A673 (cell line): ENCODE data around the gene CCM2. TPM values are rescaled to one million over a fixed set of nuclear protein-coding genes. Genes with fewer than 3 reads are reported as not detected.

Experiments used
- BruUV-seq: library from RNA; stranded (reverse); fragments of 400-500 nt; replicated peaks from 2 replicates; lab custom pipeline; 2021; lab: Mats Ljungman, UMichigan
- CTCF ChIA-PET: fragments of 300-600 bp; sonication (Branson Sonifier 250); formaldehyde crosslinking; loops from one replicate; lab custom pipeline; 2022; ENCODE audit warnings: antibody characterized with exemption; lab: Charles Lee
- POLR2A ChIA-PET: fragments of 300-600 bp; sonication (Branson Sonifier 250); formaldehyde crosslinking; loops from one replicate; lab custom pipeline; 2022; ENCODE audit warnings: antibody characterized with exemption; ENCODE audit not compliant: low non-redundant PET; lab: Charles Lee
- DNase-seq: peaks from one replicate; pipeline ENCODE4 v3.0.0-alpha.2; 2015; ENCODE audit warnings: low spot score
- H3K27ac ChIP-seq: fragments of 200-600 bp; sonication (generic); 2 replicates; pipeline ENCODE4 v1.5.1; 2016; ENCODE audit warnings: mixed run types, low read depth, mild to moderate bottlenecking, mixed read lengths, antibody characterized with exemption, low read length; ENCODE audit not compliant: poor library complexity, severe bottlenecking
- H3K27me3 ChIP-seq: fragments of 200-600 bp; sonication (generic); replicated peaks from 2 replicates; pipeline ENCODE4 v1.6.1; 2017; ENCODE audit warnings: mixed run types, low read depth, mild to moderate bottlenecking, mixed read lengths, antibody characterized with exemption, low read length; ENCODE audit not compliant: insufficient read depth, poor library complexity
- H3K36me3 ChIP-seq: fragments of 200-600 bp; sonication (generic); 2 replicates; pipeline ENCODE4 v1.6.1; 2016; ENCODE audit warnings: mixed run types, mild to moderate bottlenecking, mixed read lengths, antibody characterized with exemption, low read length; ENCODE audit not compliant: insufficient read depth, poor library complexity, severe bottlenecking
- H3K4me1 ChIP-seq: fragments of 200-600 bp; sonication (generic); 2 replicates; pipeline ENCODE4 v1.6.1; 2017; ENCODE audit warnings: mixed run types, mild to moderate bottlenecking, mixed read lengths, antibody characterized with exemption, low read length; ENCODE audit not compliant: insufficient read depth, poor library complexity, severe bottlenecking
- H3K4me3 ChIP-seq: fragments of 200-600 bp; sonication (generic); 2 replicates; pipeline ENCODE4 v1.5.1; 2016; ENCODE audit warnings: low read depth, mixed run types, mild to moderate bottlenecking, mixed read lengths, low read length; ENCODE audit not compliant: poor library complexity, severe bottlenecking
- H3K9me3 ChIP-seq: fragments of 200-600 bp; sonication (generic); 2 replicates; pipeline ENCODE4 v1.6.1; 2016; ENCODE audit warnings: mixed run types, low read depth, mild to moderate bottlenecking, mixed read lengths, antibody characterized with exemption, low read length; ENCODE audit not compliant: poor library complexity, severe bottlenecking
- EZH2 ChIP-seq: fragments of 200-600 bp; sonication (generic); IDR thresholded peaks from 2 replicates; pipeline ENCODE4 v1.6.1; 2017; ENCODE audit warnings: borderline replicate concordance, low read depth, mild to moderate bottlenecking, mixed read lengths, antibody characterized with exemption, low read length; ENCODE audit not compliant: poor library complexity, severe bottlenecking
- intact Hi-C: fragments of 100-400 bp; cut with micrococcal nuclease; formaldehyde crosslinking; loops from one replicate; pipeline ENCODE4 v1.10.0; 2022; ENCODE audit not compliant: unreplicated experiment
- total RNA-seq: library from RNA; stranded (reverse); gene quantifications from 2 replicates; pipeline ENCODE4 v1.2.3, GENCODE V29; 2021
- TF ChIP-seq, protein P1 (sequence below): fragments of 300-800, 200-600 bp; sonication (generic); conservative IDR thresholded peaks from 2 replicates; pipeline ENCODE4 v1.5.1; 2017; ENCODE audit warnings: low read depth, mild to moderate bottlenecking, antibody characterized with exemption, low read length, moderate library complexity, mixed read lengths

Gene CCM2
- total RNA-seq, 1 experiment from 2014 or later, result 35.2 TPM

DNA sequence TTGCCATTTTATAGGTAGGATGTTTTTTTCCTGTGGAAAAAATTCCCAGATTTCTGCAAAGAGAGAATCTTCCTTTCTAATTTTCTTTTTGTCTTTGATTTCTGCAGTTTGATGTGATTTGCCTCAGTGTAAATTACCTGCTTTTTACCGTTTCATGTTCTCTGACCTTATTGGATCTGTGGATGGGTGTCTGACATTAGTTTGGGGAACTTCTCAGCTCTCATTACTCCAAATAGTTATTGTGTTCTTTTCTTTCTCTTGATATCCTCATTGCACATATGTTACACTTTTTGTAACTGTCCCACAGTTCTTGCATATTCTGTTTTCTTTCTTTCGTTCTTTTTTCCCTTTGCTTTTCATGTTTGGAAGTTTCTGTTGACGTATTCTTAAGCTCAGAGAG, 60.3 kb downstream of the CCM2 start:
- Histone ChIP-seq H3K27ac (no peak overlapping the region), H3K9me3 (no peaks in the 10 kb centered on the region), H3K4me1 (no peaks in the 10 kb centered on the region), H3K4me3 (no peak overlapping the region), H3K36me3 (peaks cover 4% of the 10 kb centered on the region), H3K27me3 (no peaks in the 10 kb centered on the region)
- ChIA-PET POLR2A (no interaction called here), CTCF (no interaction called here)
- TF ChIP-seq EZH2, result no peak
- TF ChIP-seq, protein P1, sequence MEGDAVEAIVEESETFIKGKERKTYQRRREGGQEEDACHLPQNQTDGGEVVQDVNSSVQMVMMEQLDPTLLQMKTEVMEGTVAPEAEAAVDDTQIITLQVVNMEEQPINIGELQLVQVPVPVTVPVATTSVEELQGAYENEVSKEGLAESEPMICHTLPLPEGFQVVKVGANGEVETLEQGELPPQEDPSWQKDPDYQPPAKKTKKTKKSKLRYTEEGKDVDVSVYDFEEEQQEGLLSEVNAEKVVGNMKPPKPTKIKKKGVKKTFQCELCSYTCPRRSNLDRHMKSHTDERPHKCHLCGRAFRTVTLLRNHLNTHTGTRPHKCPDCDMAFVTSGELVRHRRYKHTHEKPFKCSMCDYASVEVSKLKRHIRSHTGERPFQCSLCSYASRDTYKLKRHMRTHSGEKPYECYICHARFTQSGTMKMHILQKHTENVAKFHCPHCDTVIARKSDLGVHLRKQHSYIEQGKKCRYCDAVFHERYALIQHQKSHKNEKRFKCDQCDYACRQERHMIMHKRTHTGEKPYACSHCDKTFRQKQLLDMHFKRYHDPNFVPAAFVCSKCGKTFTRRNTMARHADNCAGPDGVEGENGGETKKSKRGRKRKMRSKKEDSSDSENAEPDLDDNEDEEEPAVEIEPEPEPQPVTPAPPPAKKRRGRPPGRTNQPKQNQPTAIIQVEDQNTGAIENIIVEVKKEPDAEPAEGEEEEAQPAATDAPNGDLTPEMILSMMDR, result no peak
- no TSS peak for BruUV-seq
- intact Hi-C loops, result no loop called here
- no peak for DNase-seq

DNA sequence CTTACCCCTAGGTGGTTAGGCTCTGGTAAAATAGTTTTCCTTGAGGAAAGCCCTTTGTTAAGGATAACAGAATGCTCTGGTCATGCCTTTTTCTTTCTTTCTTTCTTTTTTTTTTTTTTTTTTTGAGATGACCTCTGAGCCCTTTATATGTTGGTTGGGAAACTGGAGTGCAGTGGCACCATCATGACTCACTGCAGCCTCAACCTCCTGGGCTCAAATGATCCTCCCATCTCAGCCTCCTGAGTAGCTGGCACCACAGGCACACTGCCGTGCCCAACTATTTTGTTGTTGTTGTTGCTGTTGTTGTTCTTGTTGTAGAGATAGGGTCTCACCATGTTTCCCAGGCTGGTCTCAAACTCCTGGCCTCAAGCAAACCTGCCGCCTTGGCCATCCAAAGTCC, 61.4 kb downstream of the CCM2 start:
- no peaks in the 10 kb centered on the region for H3K9me3 ChIP-seq
- H3K4me3 ChIP-seq, result no peak overlapping the region
- no peak for DNase-seq
- no peaks in the 10 kb centered on the region for H3K4me1 ChIP-seq
- intact Hi-C loops, result no loop called here
- BruUV-seq, result no TSS peak
- ChIA-PET POLR2A (no interaction called here), CTCF (no interaction called here)
- H3K27ac ChIP-seq, result no peak overlapping the region
- peaks cover 4% of the 10 kb centered on the region for H3K36me3 ChIP-seq
- TF ChIP-seq EZH2, result no peak
- TF ChIP-seq, protein P1, result no peak
- no peaks in the 10 kb centered on the region for H3K27me3 ChIP-seq

DNA sequence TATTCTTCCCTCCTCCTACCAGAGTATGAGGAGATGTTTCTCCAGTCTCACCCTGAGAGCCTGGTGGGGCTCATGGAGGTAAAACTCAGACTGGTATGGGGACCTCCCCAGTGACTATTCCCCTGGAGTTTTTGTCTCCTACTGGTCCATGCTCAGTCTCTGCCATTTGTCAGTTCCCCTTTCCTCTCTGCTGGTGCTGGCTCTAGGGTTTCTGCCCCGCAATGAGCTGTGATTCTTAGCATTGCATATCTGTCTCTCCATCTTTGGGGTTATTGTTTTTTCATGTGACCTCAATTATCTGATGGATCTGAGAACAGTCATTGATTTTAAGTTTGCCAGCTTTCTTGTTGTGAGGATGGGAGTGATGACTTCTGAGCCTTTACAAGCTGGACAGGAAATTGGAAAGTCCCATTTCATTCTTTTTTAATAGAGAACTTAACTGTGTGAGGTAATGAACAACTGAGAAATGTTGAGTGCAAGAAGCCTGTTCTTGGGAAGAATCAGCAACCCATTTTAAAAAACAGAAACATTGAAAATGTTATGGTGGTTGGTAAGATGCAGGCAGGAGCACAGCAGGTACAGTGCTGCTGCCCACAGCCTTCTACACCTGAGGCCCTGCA, 61.9 kb downstream of the CCM2 start:
- BruUV-seq, result no TSS peak
- ChIA-PET CTCF (no interaction called here), POLR2A (no interaction called here)
- H3K4me1 ChIP-seq, result no peaks in the 10 kb centered on the region
- no peaks in the 10 kb centered on the region for H3K27me3 ChIP-seq
- TF ChIP-seq, protein P1, result no peak
- intact Hi-C loops, result no loop called here
- no peaks in the 10 kb centered on the region for H3K9me3 ChIP-seq
- DNase-seq, result no peak
- no peak overlapping the region for H3K27ac ChIP-seq
- H3K4me3 ChIP-seq, result no peak overlapping the region
- peaks cover 4% of the 10 kb centered on the region for H3K36me3 ChIP-seq
